Thymus (tissue), 11 donors: Measurements from ENCODE around the gene EFCAB8. TPM values are rescaled to one million over a fixed set of nuclear protein-coding genes. Genes with fewer than 3 reads are reported as not detected.
A peak's percentile ranks its signal among the peaks of the same experiment; 100 is the strongest.
"Not testable (repeated sequence)": the region's sequence is repeated elsewhere in the genome, so short reads cannot be mapped to it uniquely, and the experiment has no call there.

Experiments used
- DNase-seq, 9 donors: peaks; one replicate each; pipeline ENCODE4 v3.0.0-alpha.2; 2013; ENCODE audit warnings: low spot score in 9 of 9, low read depth in 6 of 9, missing footprints in 1 of 9
- H3K27ac ChIP-seq, 2 donors: one replicate each; pipeline ENCODE4 v1.5.1; 2013; ENCODE audit warnings: control low read depth in 1 of 2, low read depth in 1 of 2, low read length in 1 of 2, mild to moderate bottlenecking in 1 of 2, moderate library complexity in 1 of 2
- H3K27me3 ChIP-seq, 2 donors: one replicate each; pipeline ENCODE4 v1.5.1; 2013; ENCODE audit warnings: low read length in 1 of 2; ENCODE audit not compliant: control insufficient read depth in 2 of 2, insufficient read depth in 1 of 2
- H3K36me3 ChIP-seq, 2 donors: one replicate each; pipeline ENCODE4 v1.5.1; 2013; ENCODE audit warnings: low read length in 1 of 2, mild to moderate bottlenecking in 1 of 2, moderate library complexity in 1 of 2; ENCODE audit not compliant: control insufficient read depth in 2 of 2, insufficient read depth in 2 of 2
- H3K4me1 ChIP-seq, 2 donors: one replicate each; pipeline ENCODE4 v1.5.1; 2013; ENCODE audit warnings: low read length in 2 of 2; ENCODE audit not compliant: control insufficient read depth in 2 of 2, insufficient read depth in 2 of 2
- H3K4me3 ChIP-seq, 2 donors: one replicate each; pipeline ENCODE4 v1.5.1; 2013; ENCODE audit warnings: low read length in 2 of 2, control low read depth in 1 of 2, mild to moderate bottlenecking in 1 of 2
- H3K9me3 ChIP-seq, 2 donors: one replicate each; pipeline ENCODE4 v1.5.1; 2013; ENCODE audit warnings: low read length in 1 of 2, mild to moderate bottlenecking in 1 of 2; ENCODE audit not compliant: control insufficient read depth in 2 of 2, insufficient read depth in 1 of 2
- WGBS: extraction: QIAGEN DNeasy Blood & Tissue Kit; methylation state at CpG from one replicate; pipeline ENCODE4 v1.1.7; 2013; 5-methylcytosine and 5-hydroxymethylcytosine counted together
- polyA plus RNA-seq: library from polyadenylated mRNA; stranded (reverse); fragments of 200-250 nt; gene quantifications from one replicate; pipeline ENCODE4 v1.2.3, GENCODE V29; 2013
- total RNA-seq: library from RNA; stranded (reverse); fragments of 120-200 nt; gene quantifications from one replicate; pipeline ENCODE4 v1.2.4, GENCODE V29; 2013
- donor health status: healthy.

Gene EFCAB8
- total and polyA plus RNA-seq, 2 donors: 0.33 to 0.46 TPM

GRCh38 chr20:32943490-32944052 is 84.8 kb downstream of the EFCAB8 start:
- Histone ChIP-seq H3K27me3 (no peaks in the 10 kb centered on the region), H3K4me3 (no peak overlapping the region), H3K4me1 (peaks cover 5 to 9% of the 10 kb centered on the region in 2 donors), H3K27ac (no peak overlapping the region), H3K9me3 (no peaks in the 10 kb centered on the region), H3K36me3 (no peaks in the 10 kb centered on the region)
- DNase-seq: no peak
- 97% methylated on average over 7 of the region's 7 CpGs for WGBS

- WGBS: 74% methylated on average over 4 of the region's 4 CpGs
Measured at GRCh38 chr20:32945710-32946221, 87.0 kb downstream of the EFCAB8 start.

GRCh38 chr20:32946629-32947028 is 87.9 kb downstream of the EFCAB8 start:
- no peak overlapping the region for H3K4me3 ChIP-seq
- no peaks in the 10 kb centered on the region for H3K36me3 ChIP-seq
- no peaks in the 10 kb centered on the region for H3K27me3 ChIP-seq
- H3K4me1 ChIP-seq: peaks cover 5 to 14% of the 10 kb centered on the region in 2 donors
- H3K9me3 ChIP-seq: no peaks in the 10 kb centered on the region
- no peak for DNase-seq
- WGBS: 95% methylated on average over 1 of the region's 1 CpG
- H3K27ac ChIP-seq: no peak overlapping the region

More at GRCh38 chr20:32945710-32946221, 87.0 kb downstream of the EFCAB8 start:
- H3K27ac ChIP-seq: peak overlapping the region; percentile 53 to 83
- DNase-seq: peak in 8 of 9 donors; percentile 48 to 88 (median 63)
- H3K27me3 ChIP-seq: no peaks in the 10 kb centered on the region
- H3K4me1 ChIP-seq: peaks cover 5 to 13% of the 10 kb centered on the region in 2 donors
- no peak overlapping the region for H3K4me3 ChIP-seq
- H3K36me3 ChIP-seq: no peaks in the 10 kb centered on the region
- no peaks in the 10 kb centered on the region for H3K9me3 ChIP-seq

- not testable (repeated sequence) for H3K27ac ChIP-seq, H3K9me3 ChIP-seq, H3K27me3 ChIP-seq, H3K4me3 ChIP-seq, H3K36me3 ChIP-seq, DNase-seq
- H3K4me1 ChIP-seq: peaks cover 5 to 13% of the 10 kb centered on the region in 2 donors
- WGBS: 60% methylated on average over 4 of the region's 4 CpGs
Measured at GRCh38 chr20:32950539-32950938, 91.8 kb downstream of the EFCAB8 start.

DNA sequence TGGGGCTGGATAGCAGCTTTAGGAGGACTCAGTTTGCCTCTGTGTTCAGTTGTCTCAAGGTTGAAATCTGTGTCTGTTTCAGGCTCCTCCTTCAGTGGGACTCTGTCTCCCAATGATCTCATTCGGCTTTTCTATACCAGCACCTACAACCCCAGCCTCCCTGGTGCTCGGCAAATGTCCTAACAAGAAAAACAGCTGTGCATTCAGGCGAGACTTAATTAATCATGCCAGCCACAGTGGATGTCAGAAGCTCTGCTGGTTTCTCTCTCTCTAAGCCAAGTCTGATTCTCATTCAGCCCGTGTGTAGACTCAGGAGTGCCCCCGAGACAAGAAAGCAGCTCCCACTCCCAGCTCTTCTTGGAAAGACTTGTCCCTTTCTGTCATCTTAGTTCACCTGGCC is 98.7 kb downstream of the EFCAB8 start:
- H3K4me1 ChIP-seq: peaks cover 0 to 8% of the 10 kb centered on the region in 2 donors
- no peak overlapping the region for H3K27ac ChIP-seq
- 94% methylated on average over 5 of the region's 5 CpGs for WGBS
- no peak for DNase-seq
- H3K36me3 ChIP-seq: no peaks in the 10 kb centered on the region
- peaks cover 0 to 14% of the 10 kb centered on the region in 2 donors for H3K9me3 ChIP-seq
- H3K4me3 ChIP-seq: no peak overlapping the region
- H3K27me3 ChIP-seq: no peaks in the 10 kb centered on the region

DNA sequence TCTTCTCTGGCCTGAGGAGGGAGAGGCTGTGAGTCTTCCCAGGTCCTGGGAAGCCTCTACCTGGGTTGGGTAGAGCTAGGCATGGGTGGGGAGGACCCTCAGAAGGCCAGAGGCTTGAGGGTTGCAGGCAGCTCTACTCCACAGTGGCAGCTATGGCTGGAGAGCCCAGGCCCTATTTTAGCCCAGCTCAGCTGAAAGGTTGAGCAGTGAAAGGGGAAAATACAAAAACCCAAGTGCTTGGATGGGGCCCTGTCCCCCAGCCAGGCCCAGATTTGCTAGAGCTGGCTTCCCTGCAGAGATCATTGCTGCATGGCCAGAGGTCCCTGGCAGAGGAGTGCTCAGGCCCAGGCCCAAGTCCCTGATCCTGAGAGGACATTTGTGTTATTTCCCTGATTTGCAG is 99.9 kb downstream of the EFCAB8 start:
- DNase-seq: no peak
- Histone ChIP-seq H3K9me3 (peaks cover 0 to 14% of the 10 kb centered on the region in 2 donors), H3K4me3 (no peak overlapping the region), H3K36me3 (no peaks in the 10 kb centered on the region), H3K27ac (no peak overlapping the region), H3K4me1 (peaks cover 0 to 19% of the 10 kb centered on the region in 2 donors), H3K27me3 (no peaks in the 10 kb centered on the region)

DNA sequence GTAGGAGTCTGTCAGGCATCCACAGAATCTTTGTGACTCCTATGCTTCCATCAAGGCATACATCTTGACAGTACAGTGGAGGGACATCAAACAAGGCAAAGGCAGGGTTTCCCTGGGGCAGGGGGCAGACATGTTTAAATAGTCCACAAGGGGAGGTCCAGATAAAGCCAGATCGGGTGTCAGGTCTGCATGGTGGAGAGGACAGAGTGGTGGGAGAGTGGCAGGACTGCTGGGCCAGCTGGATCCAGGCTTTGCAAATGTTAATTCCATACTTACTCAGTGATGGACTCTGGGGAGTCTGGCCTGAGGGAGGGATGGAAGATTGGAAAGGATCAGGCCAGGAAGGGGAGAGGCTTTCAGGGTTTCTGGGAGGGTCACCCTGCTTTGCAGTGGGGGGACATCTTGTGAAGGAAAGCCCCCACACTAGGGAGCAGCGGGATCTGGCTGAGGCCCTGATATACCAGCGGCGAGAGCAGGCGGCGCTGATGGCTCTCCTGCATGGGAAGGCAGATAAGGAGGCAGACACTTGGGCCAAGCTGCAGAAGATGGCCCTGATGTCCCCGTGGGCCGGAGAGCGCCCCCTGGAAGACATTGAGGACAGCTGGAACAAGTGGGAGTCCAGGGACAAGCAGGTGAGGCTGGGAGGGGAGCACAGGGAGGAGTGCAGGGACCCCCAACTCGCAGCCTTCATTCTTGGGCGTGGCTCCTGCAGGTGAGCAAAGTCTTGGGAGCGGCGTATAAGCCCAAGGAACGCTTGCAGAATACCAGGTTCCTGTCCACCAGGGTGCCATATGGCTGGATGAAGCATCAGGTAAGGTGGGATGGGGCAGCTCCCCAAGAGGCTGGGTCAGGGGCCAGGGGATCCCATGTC is 100.9 kb downstream of the EFCAB8 start:
- WGBS: 96% methylated on average over 14 of the region's 14 CpGs
- Histone ChIP-seq H3K36me3 (no peaks in the 10 kb centered on the region), H3K9me3 (peaks cover 0 to 14% of the 10 kb centered on the region in 2 donors), H3K27me3 (no peaks in the 10 kb centered on the region), H3K4me3 (no peak overlapping the region), H3K27ac (no peak overlapping the region), H3K4me1 (peaks cover 0 to 22% of the 10 kb centered on the region in 2 donors)
- no peak for DNase-seq

- no peaks in the 10 kb centered on the region for H3K36me3 ChIP-seq
- peaks cover 0 to 14% of the 10 kb centered on the region in 2 donors for H3K9me3 ChIP-seq
- H3K27me3 ChIP-seq: no peaks in the 10 kb centered on the region
- H3K27ac ChIP-seq: no peak overlapping the region
- no peak overlapping the region for H3K4me3 ChIP-seq
- DNase-seq: no peak
- peaks cover 2 to 25% of the 10 kb centered on the region in 2 donors for H3K4me1 ChIP-seq
Measured at GRCh38 chr20:32960222-32960518, 101.4 kb downstream of the EFCAB8 start.
